ENCODE results near the gene KCNG3. TPM values are rescaled to one million over a fixed set of nuclear protein-coding genes. Genes with fewer than 3 reads are reported as not detected.

The KCNG3 gene
- total RNA-seq, 1 donor from 2014 or later: not detected

DNA sequence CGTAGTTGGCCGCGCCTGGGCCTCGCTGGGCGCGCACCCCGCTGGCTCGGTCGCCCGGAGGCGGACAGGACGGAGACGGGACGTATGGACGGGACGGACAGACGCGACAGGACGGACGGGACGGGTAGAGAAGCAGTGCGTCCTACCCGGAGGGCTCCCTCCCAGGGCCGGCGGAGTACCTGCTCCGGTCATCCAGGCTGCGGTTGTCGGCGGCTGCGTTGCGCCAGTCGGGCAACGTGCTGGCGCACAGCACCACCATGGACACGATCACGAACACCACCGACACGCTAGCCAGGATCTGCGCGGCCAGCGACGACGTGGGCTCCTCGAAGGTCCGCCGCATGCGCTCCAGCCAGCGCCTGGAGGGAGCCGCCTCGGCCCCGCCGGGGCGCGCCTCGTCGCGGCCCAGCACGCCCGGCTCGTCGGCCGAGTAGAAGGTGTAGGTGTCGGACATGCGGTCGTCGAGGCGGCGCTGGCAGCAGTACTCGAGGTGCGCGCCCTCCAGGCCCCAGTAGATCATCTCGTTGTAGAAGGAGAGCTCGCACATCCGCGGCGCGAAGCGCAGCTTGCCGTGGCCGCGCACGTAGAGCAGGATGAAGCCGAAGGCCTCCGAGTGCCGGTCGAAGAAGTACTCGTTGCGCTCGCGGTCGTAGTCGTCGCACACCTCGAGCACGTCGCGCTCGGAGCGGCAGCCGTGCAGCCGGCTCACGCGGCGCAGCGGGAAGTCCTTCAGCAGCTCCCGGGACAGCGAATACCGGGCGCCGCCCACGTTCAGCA lies 903 bp downstream of the KCNG3 start:
- DNase-seq (no peak), ATAC-seq (no peak)
- intact Hi-C loops (cut with micrococcal nuclease): no loop called here

- no peak for DNase-seq
- intact Hi-C loops (cut with micrococcal nuclease): no loop called here
- ATAC-seq: no peak
Observed at GRCh38 chr2:42488297-42488696, 5.5 kb downstream of the KCNG3 start.

DNA sequence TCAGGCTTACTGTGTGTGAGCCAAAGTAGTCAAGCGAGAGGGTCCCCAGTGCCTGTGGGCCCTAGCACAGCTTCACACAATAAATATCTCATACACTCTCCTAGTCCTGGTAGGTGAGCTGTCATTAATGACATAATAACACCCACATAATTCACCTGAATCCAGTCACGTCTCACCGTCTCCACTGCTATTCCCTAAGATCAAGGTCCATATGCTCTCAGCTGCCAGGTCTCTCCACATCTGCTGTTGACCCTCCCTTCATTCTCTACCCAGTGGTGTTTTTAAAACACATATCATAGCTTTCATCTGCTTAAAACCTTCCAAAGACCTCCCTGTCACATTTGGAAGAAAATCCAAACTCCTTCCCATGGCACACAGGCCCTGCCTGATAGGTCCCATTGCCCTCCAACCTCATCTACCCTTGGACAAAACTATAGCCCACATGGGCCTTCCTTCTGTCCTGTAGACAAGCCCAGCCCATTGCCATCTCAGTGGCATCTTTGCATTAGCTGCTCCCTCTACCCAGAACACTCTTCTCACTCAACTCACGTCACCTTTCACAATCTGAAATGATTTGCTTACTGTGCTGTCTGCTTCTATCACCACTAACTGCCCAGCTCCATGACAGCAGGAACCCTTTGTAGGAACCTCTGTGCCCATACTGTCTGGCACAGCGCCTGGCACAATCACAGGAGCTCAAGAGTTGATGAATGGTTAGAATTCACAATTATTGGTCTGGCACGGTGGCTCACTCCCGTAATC lies 7.5 kb downstream of the KCNG3 start:
- ATAC-seq (no peak), DNase-seq (no peak)
- intact Hi-C loops (cut with micrococcal nuclease): no loop called here

- no peak for DNase-seq
- intact Hi-C loops (cut with micrococcal nuclease): no loop called here
- no peak for ATAC-seq
Observed at GRCh38 chr2:42480402-42480801, 13.4 kb downstream of the KCNG3 start.

DNA sequence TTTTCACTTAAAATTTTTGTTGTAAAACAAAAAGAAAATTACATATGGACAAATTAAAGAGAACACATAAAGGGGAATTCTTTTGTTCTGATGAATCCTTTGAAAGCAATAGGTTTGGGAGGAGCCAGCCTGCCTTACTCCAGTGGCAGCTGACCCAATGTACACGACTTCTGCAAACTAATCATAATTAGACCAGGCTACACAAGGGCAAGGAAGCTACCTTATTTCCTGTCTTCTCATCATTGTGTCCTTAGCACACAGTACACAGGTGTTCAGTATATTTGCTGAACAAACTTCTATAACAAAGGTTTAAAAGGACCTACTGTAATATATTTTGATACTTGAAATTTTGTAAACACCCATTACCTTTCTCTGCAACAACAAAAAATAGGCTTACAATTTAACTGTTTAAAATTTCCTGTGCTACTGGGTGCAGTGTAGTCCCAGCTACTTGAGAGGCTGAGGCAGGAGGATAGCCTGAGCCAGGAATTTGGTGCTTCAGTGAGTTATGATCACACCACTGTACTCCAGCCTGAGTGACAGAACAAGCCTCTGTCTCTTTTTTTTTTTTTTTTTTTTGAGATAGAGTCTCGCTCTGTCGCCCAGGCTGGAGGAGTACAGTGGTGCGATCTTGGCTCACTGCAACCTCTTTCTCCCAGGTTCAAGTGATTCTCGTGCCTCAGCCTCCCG lies 18.9 kb downstream of the KCNG3 start:
- ATAC-seq (no peak), DNase-seq (no peak)
- intact Hi-C loops (cut with micrococcal nuclease): no loop called here

DNA sequence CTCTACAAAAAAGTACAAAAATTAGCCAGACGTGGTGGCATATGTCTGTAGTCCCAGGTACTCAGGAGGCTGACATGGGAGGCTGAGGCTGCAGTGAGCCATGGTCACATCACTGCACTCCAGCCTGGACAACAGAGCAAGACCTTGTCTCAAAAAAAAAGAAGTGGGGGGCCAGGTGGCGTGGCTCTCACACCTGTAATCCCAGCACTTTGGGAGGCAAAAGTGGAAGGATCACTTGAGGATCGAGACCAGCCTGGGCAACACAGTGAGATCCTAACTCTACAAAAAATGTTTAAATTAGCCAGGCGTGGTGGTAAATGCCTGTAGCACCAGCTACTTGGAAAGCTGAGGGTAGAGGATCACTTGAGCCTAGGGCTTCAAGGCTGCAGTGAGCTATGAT lies 23.1 kb downstream of the KCNG3 start:
- DNase-seq (no peak), ATAC-seq (no peak)
- intact Hi-C loops (cut with micrococcal nuclease): no loop called here

- DNase-seq (no peak), ATAC-seq (no peak)
- intact Hi-C loops (cut with micrococcal nuclease): no loop called here
Observed at GRCh38 chr2:42464631-42465030, 29.2 kb downstream of the KCNG3 start.

DNA sequence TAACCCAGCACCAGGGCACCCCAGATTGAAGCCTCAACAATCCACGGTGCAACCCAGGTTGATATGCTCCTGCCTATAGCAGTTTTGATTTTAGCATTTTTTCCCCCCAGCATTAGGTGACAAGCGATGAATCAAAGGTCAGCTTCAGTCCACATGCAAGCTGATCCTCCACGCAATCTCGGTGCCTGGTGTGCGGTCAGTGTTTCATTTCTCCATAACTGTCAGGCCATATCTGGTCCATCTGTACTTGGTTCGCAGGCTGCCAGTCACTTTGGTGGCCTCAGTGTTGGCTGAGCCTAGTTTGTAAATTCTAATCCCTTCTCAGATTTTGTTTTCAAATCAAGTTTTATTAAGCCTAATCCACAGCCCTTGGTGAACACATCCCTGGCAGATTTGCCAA lies 30.2 kb downstream of the KCNG3 start:
- intact Hi-C loops (cut with micrococcal nuclease): no loop called here
- ATAC-seq (no peak), DNase-seq (no peak)

GRCh38 chr2:42459296-42459695 lies 34.5 kb downstream of the KCNG3 start:
- intact Hi-C loops (cut with micrococcal nuclease): no loop called here
- DNase-seq: no peak
- ATAC-seq: no peak

- no peak for DNase-seq
- ATAC-seq: no peak
- intact Hi-C loops (cut with micrococcal nuclease): no loop called here
Observed at GRCh38 chr2:42458396-42458795, 35.4 kb downstream of the KCNG3 start.

GRCh38 chr2:42457011-42457410 lies 36.8 kb downstream of the KCNG3 start:
- DNase-seq: no peak
- intact Hi-C loops (cut with micrococcal nuclease): no loop called here
- ATAC-seq: no peak

DNA sequence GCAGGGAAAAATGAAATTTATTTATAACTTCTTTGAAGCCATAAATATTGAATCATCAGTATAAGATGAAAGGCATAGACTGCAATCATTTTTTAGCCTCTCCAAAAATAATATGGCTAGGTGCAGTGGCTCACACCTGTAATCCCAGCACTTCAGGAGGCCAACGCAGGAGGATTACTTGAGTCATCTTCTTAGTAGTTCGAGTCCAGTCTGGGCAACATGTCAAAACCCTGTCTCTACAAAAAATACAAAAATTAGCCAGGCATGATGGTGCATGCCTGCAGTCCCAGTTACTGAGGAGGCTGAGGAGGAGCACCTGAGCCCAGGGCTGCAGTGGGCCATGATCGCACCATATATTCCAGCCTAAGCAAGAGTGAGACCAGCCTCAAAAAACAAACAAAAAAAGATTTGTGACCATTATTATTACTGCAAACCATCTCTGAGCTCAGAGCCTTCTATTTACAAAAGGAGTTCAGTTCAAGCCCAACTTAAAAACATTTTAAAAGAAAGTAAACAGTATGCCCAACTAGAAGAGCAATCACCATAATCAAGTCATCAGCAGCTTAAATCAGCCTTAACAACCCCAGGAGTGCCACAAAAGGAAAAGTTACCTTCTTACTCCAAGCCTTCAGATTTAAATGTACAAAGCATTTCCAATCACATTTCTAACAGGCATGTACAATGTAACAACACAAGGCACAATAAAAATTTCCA lies 37.5 kb downstream of the KCNG3 start:
- ATAC-seq: no peak
- intact Hi-C loops (cut with micrococcal nuclease): no loop called here

GRCh38 chr2:42452545-42452944 lies 41.2 kb downstream of the KCNG3 start:
- DNase-seq (no peak), ATAC-seq (no peak)
- intact Hi-C loops (cut with micrococcal nuclease): no loop called here

More for the DNA sequence above, 37.5 kb downstream of the KCNG3 start:
- DNase-seq: no peak

DNA sequence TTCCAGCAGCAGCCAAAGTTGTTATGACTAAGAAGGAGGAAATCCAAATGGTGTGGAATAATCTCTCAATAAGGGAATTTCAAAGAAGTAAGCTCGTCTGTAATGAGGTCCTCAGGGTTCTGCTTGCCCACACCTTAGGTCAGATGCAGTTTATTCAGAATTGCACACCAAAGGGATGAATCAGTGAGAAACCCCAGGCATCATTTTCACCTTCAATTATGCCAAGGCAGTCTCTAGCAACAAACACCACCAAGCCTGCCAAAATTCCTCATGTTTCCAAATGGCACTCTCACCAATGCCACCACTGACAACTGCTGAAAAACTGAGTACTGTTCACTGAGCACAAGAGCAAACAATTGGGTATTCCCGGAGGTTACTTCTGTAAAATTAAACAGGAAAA lies 43.6 kb downstream of the KCNG3 start:
- ATAC-seq (no peak), DNase-seq (no peak)
- intact Hi-C loops (cut with micrococcal nuclease): no loop called here

GRCh38 chr2:42449163-42450087 lies 44.4 kb downstream of the KCNG3 start:
- intact Hi-C loops (cut with micrococcal nuclease): no loop called here
- ATAC-seq (no peak), DNase-seq (no peak)

GRCh38 chr2:42448163-42448562 lies 45.6 kb downstream of the KCNG3 start:
- intact Hi-C loops (cut with micrococcal nuclease): no loop called here
- DNase-seq (no peak), ATAC-seq (no peak)

DNA sequence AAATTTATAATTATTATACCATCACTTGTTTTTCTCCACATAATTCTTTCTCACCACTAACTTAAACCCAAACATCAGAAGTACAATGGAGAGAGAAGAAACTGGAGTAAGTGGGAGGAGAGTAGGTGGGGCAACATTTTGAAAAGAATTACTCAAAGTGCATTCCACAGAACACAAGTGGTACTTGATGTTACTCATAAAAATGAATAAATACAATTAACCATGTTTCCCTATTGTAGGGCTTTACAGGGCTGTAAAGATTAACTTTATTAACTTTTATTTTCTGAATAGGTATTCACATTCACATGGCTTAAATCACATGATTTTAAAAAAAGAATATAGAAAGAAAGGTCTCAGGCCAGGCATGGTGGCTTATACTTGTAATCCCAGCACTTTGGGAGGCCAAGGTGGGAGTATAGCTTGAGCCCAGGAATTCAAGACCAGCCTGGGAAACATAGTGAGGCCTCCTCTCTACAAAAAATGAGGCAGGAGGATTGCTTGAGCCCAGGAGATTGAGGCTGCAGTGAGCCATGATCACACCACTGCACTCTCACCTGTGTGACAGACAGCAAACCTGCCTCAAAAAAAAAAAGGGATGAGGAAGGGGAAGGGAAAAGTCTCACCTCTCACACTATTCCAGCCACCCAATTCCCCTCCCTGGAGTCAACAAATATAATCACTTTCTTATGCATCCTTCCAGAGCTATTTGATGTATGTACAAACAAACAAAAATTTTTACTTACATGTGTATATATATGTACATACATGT lies 47.1 kb downstream of the KCNG3 start:
- no peak for DNase-seq
- no peak for ATAC-seq
- intact Hi-C loops (cut with micrococcal nuclease): no loop called here

Measured in left ventricle myocardium superior (tissue), 1 donor.